GM23338 (cell line): ENCODE results near the gene LINGO4. TPM values are rescaled to one million over a fixed set of nuclear protein-coding genes. Genes with fewer than 3 reads are reported as not detected.

Experiments used
- ATAC-seq: fragments of 200-7000 bp; cut with Tn5 transposase; 3 replicates; pipeline ENCODE4 v1.9.1; 2020
- DNase-seq: peaks from one replicate; pipeline ENCODE4 v3.0.0-alpha.2; 2015; ENCODE audit warnings: low spot score
- H2AFZ ChIP-seq: fragments of 200-600 bp; sonication (generic); 2 replicates; pipeline ENCODE4 v1.8.0; 2016; ENCODE audit warnings: antibody characterized with exemption, mild to moderate bottlenecking, moderate library complexity
- H3F3A ChIP-seq: fragments of 200-600 bp; sonication (generic); replicated peaks from 2 replicates; pipeline ENCODE4 v1.8.0; 2017; ENCODE audit warnings: antibody characterized with exemption, mixed run types, low read depth
- H3K27ac ChIP-seq: fragments of 200-600 bp; sonication (generic); 2 replicates; pipeline ENCODE4 v1.6.1; 2016; ENCODE audit warnings: low read depth
- H3K27me3 ChIP-seq: fragments of 200-600 bp; sonication (generic); 2 replicates; pipeline ENCODE4 v1.8.0; 2016; ENCODE audit warnings: mild to moderate bottlenecking, mixed run types, moderate library complexity; ENCODE audit not compliant: insufficient read depth
- H3K36me3 ChIP-seq: fragments of 200-600 bp; sonication (generic); 2 replicates; pipeline ENCODE4 v1.8.0; 2016; ENCODE audit warnings: mild to moderate bottlenecking; ENCODE audit not compliant: insufficient read depth
- H3K4me1 ChIP-seq: fragments of 200-600 bp; sonication (generic); 2 replicates; pipeline ENCODE4 v1.8.0; 2016; ENCODE audit warnings: mild to moderate bottlenecking, moderate library complexity; ENCODE audit not compliant: insufficient read depth
- H3K4me2 ChIP-seq: fragments of 200-600 bp; sonication (generic); 2 replicates; pipeline ENCODE4 v1.7.1; 2017; ENCODE audit warnings: mixed run types
- H3K4me3 ChIP-seq: fragments of 200-600 bp; sonication (generic); 2 replicates; pipeline ENCODE4 v1.6.1; 2016; ENCODE audit warnings: mixed run types
- H3K79me2 ChIP-seq: fragments of 200-600 bp; sonication (generic); replicated peaks from 2 replicates; pipeline ENCODE4 v1.8.0; 2017; ENCODE audit warnings: mild to moderate bottlenecking; ENCODE audit not compliant: insufficient read depth
- H3K9me2 ChIP-seq: fragments of 200-600 bp; sonication (generic); 2 replicates; pipeline ENCODE4 v1.8.0; 2017; ENCODE audit not compliant: insufficient read depth
- H4K20me1 ChIP-seq: fragments of 200-600 bp; sonication (generic); replicated peaks from 2 replicates; pipeline ENCODE4 v1.8.0; 2017; ENCODE audit warnings: mild to moderate bottlenecking; ENCODE audit not compliant: insufficient read depth
- H3K27ac Mint-ChIP-seq: 2 replicates; pipeline ENCODE4 v1.8.0; 2020; ENCODE audit warnings: inconsistent platforms, mild to moderate bottlenecking, moderate library complexity, mixed read lengths
- H3K27me3 Mint-ChIP-seq: 3 replicates; pipeline ENCODE4 v1.8.0; 2022; ENCODE audit warnings: low read depth, mild to moderate bottlenecking, moderate library complexity, mixed read lengths, inconsistent platforms; ENCODE audit not compliant: insufficient read depth, poor library complexity
- H3K36me3 Mint-ChIP-seq: 3 replicates; pipeline ENCODE4 v1.8.0; 2021; ENCODE audit warnings: low read depth, mild to moderate bottlenecking, inconsistent platforms, moderate library complexity, mixed read lengths
- H3K4me1 Mint-ChIP-seq: 3 replicates; pipeline ENCODE4 v1.8.0; 2020; ENCODE audit warnings: mild to moderate bottlenecking, inconsistent platforms, mixed read lengths
- H3K4me3 Mint-ChIP-seq: 3 replicates; pipeline ENCODE4 v1.8.0; 2021; ENCODE audit warnings: moderate library complexity, mild to moderate bottlenecking, inconsistent platforms, mixed read lengths
- H3K9me3 Mint-ChIP-seq: 3 replicates; pipeline ENCODE4 v1.8.0; 2020; ENCODE audit warnings: moderate library complexity, mild to moderate bottlenecking, inconsistent platforms, mixed read lengths
- CREB1 ChIP-seq: fragments of 250-450 bp; sonication (Bioruptor Pico); IDR thresholded peaks from 2 replicates; pipeline ENCODE4 v1.5.0; 2020; ENCODE audit warnings: low read depth, mild to moderate bottlenecking, moderate library complexity
- CTCF ChIP-seq, 2 experiments: fragments of 200-600 bp in 1 of 2; sonication (generic) in 1 of 2; conservative IDR thresholded peaks; 2 replicates each; pipeline versions ENCODE4 v1.5.1 to v1.6.1; 2016 to 2017; ENCODE audit warnings: antibody characterized with exemption in 2 of 2, low read depth in 2 of 2, mild to moderate bottlenecking in 2 of 2, moderate library complexity in 1 of 2
- EZH2 ChIP-seq: fragments of 200-600 bp; sonication (generic); IDR thresholded peaks from one replicate; pipeline ENCODE4 v1.8.0; 2017; ENCODE audit warnings: antibody characterized with exemption, mild to moderate bottlenecking, low read depth; ENCODE audit not compliant: unreplicated experiment
- EZH2phosphoT487 ChIP-seq: fragments of 200-600 bp; sonication (generic); IDR thresholded peaks from one replicate; pipeline ENCODE4 v1.8.1; 2018; ENCODE audit warnings: antibody characterized with exemption; ENCODE audit not compliant: unreplicated experiment
- JUNB ChIP-seq: IDR thresholded peaks from one replicate; pipeline ENCODE4 v1.6.1; 2016; ENCODE audit warnings: antibody characterized with exemption; ENCODE audit not compliant: unreplicated experiment
- NANOG ChIP-seq: IDR thresholded peaks from 2 replicates; pipeline ENCODE4 v1.6.1; 2016; ENCODE audit warnings: antibody characterized with exemption, borderline replicate concordance
- POLR2AphosphoS5 ChIP-seq: IDR thresholded peaks from 2 replicates; pipeline ENCODE4 v1.6.1; 2016; ENCODE audit warnings: antibody characterized with exemption, low read depth
- REST ChIP-seq: IDR thresholded peaks from one replicate; pipeline ENCODE4 v1.6.1; 2018; ENCODE audit warnings: antibody characterized with exemption; ENCODE audit not compliant: unreplicated experiment
- STAT1 ChIP-seq: IDR thresholded peaks from one replicate; pipeline ENCODE4 v1.6.1; 2016; ENCODE audit warnings: antibody characterized with exemption; ENCODE audit not compliant: unreplicated experiment
- ZNF114 ChIP-seq: fragments of 250-450 bp; sonication (Bioruptor Pico); IDR thresholded peaks from 2 replicates; pipeline ENCODE4 v1.5.0; 2020; ENCODE audit warnings: mild to moderate bottlenecking, moderate library complexity
- ZNF331 ChIP-seq: fragments of 250-450 bp; sonication (Bioruptor Pico); IDR thresholded peaks from 2 replicates; pipeline ENCODE4 v1.5.0; 2020; ENCODE audit warnings: low read depth, mild to moderate bottlenecking, moderate library complexity
- polyA plus RNA-seq: library from polyadenylated mRNA; unstranded; fragments of >200 nt; fragmentation: Nextera tagmentation; extraction: Ambion mirVana; gene quantifications from 2 replicates; pipeline ENCODE4 v1.2.1, GENCODE V29; 2016
- total RNA-seq: library from RNA; depleted of rRNA; stranded (reverse); fragments of >200 nt; shearing (Covaris generic); gene quantifications from 2 replicates; pipeline ENCODE4 v1.2.3, GENCODE V29; 2014
- TF ChIP-seq, protein P1 (sequence below): IDR thresholded peaks from 2 replicates; pipeline ENCODE4 v1.6.1; 2016; ENCODE audit warnings: antibody characterized with exemption

LINGO4 gene
- total and polyA plus RNA-seq, 2 experiments from 2014 or later, result not detected

- Mint-ChIP-seq H3K36me3 (no peaks in the 10 kb centered on the region; the same call in 2 of the 3 replicates), H3K9me3 (peaks cover 2% of the 10 kb centered on the region; the same call in 1 of the 3 replicates), H3K27me3 (peaks cover 17% of the 10 kb centered on the region), H3K4me1 (peaks cover 42% of the 10 kb centered on the region), H3K27ac (no peak within 1 kb of the TSS), H3K4me3 (no peak within 1 kb of the TSS)
- TF ChIP-seq NANOG, result no peak
- TF ChIP-seq STAT1, result no peak
- TF ChIP-seq CREB1 (CRISPR knock-in tag), result no peak
- TF ChIP-seq JUNB, result no peak
- no peak for TF ChIP-seq POLR2AphosphoS5
- TF ChIP-seq ZNF331 (CRISPR knock-in tag), result no peak
- TF ChIP-seq CTCF (conservative IDR thresholded peaks at IDR 0.05; ENCODE audit: low read depth in 2 of 2), result no peak
- TF ChIP-seq EZH2phosphoT487, result no peak
- TF ChIP-seq EZH2, result no peak
- TF ChIP-seq, protein P1, sequence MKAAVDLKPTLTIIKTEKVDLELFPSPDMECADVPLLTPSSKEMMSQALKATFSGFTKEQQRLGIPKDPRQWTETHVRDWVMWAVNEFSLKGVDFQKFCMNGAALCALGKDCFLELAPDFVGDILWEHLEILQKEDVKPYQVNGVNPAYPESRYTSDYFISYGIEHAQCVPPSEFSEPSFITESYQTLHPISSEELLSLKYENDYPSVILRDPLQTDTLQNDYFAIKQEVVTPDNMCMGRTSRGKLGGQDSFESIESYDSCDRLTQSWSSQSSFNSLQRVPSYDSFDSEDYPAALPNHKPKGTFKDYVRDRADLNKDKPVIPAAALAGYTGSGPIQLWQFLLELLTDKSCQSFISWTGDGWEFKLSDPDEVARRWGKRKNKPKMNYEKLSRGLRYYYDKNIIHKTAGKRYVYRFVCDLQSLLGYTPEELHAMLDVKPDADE, result no peak
- no peak for TF ChIP-seq ZNF114 (CRISPR knock-in tag)
- Histone ChIP-seq H3F3A (no peaks in the 10 kb centered on the region; the same call in 1 of the 2 replicates), H3K4me1 (peaks cover 30% of the 10 kb centered on the region), H3K4me3 (no peak within 1 kb of the TSS), H3K36me3 (no peaks in the 10 kb centered on the region), H3K27ac (no peak within 1 kb of the TSS), H4K20me1 (no peaks in the 10 kb centered on the region), H2AFZ (no peak within 1 kb of the TSS), H3K27me3 (no peaks in the 10 kb centered on the region), H3K9me2 (no peaks in the 10 kb centered on the region), H3K4me2 (no peak within 1 kb of the TSS), H3K79me2 (no peaks in the 10 kb centered on the region)
- DNase-seq (no peak), ATAC-seq (no peak)
These were observed 26.4 kb upstream of the LINGO4 start, which contains the start of gene RORC for GRCh38 chr1:151831605-151832004. Gene RORC (minus strand): TSS chr1:151831802. CDS start chr1:151831764, 38 bp downstream.

DNA sequence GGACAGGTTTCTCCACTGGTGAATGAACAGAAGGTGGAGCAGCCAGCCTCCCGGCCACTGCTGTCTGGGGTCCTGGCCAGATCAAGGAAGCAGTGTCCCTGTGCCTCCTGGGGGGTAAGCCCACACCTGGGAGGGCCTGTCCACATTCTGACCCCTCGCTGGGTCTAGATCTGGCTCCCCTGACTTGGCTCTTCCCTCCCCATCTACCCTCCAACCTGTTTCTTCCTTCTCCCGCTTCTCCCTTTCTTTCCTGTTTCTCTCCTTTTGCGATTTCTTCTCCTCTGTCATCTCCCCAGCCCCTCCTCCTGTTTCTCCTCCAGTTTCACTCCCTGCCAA lies 26.0 kb upstream of the LINGO4 start:
- no peaks in the 10 kb centered on the region for H4K20me1 ChIP-seq
- H3K27ac ChIP-seq, result no peak overlapping the region
- peaks cover 15% of the 10 kb centered on the region for H3K27me3 Mint-ChIP-seq
- no peaks in the 10 kb centered on the region; the same call in 1 of the 2 replicates for H3F3A ChIP-seq
- H3K9me2 ChIP-seq, result no peaks in the 10 kb centered on the region
- no peak overlapping the region for H2AFZ ChIP-seq
- no peak overlapping the region for H3K4me3 Mint-ChIP-seq
- no peaks in the 10 kb centered on the region for H3K36me3 ChIP-seq
- no peaks in the 10 kb centered on the region for H3K27me3 ChIP-seq
- DNase-seq (no peak), ATAC-seq (no peak)
- no peaks in the 10 kb centered on the region; the same call in 2 of the 3 replicates for H3K9me3 Mint-ChIP-seq
- peaks cover 41% of the 10 kb centered on the region for H3K4me1 Mint-ChIP-seq
- H3K4me3 ChIP-seq, result no peak overlapping the region
- peaks cover 34% of the 10 kb centered on the region for H3K4me1 ChIP-seq
- no peaks in the 10 kb centered on the region; the same call in 2 of the 3 replicates for H3K36me3 Mint-ChIP-seq
- H3K27ac Mint-ChIP-seq, result no peak overlapping the region
- H3K4me2 ChIP-seq, result no peak overlapping the region
- H3K79me2 ChIP-seq, result no peaks in the 10 kb centered on the region
- TF ChIP-seq EZH2, result no peak
- no peak for TF ChIP-seq REST
